TTC549 (cell line): Measurements from ENCODE around the gene TRIM4.
"Not testable (repeated sequence)": the region's sequence is repeated elsewhere in the genome, so short reads cannot be mapped to it uniquely, and the experiment has no call there.

Experiments
- FAIRE-seq: peaks from 2 replicates; lab custom pipeline; 2012; peaks lifted over from hg19 to GRCh38; lab: Jason Lieb, UNC

Gene TRIM4

GRCh38 chr7:99918959-99919813 is at the start of gene TRIM4:
Gene TRIM4 (minus strand): TSS chr7:99919530. CDS start chr7:99919401, 129 bp downstream.
- FAIRE-seq: no peak

- no peak for FAIRE-seq
Observed at GRCh38 chr7:99958564-99959227, 39.4 kb upstream of the TRIM4 start.

- no peak for FAIRE-seq
Observed at GRCh38 chr7:99955247-99955646, 35.9 kb upstream of the TRIM4 start.

- FAIRE-seq: not testable (repeated sequence)
Observed at GRCh38 chr7:99954643-99955042, 35.3 kb upstream of the TRIM4 start.

- FAIRE-seq: no peak
Observed at GRCh38 chr7:99953649-99954048, 34.3 kb upstream of the TRIM4 start.

- not testable (repeated sequence) for FAIRE-seq
Observed at GRCh38 chr7:99952649-99953048, 33.3 kb upstream of the TRIM4 start.

GRCh38 chr7:99950819-99951218 is 31.5 kb upstream of the TRIM4 start:
- not testable (repeated sequence) for FAIRE-seq

- FAIRE-seq: no peak
Observed at GRCh38 chr7:99949645-99950228, 30.4 kb upstream of the TRIM4 start.

- no peak for FAIRE-seq
Observed at GRCh38 chr7:99947608-99948007, 28.3 kb upstream of the TRIM4 start.

GRCh38 chr7:99944497-99945070 is 25.3 kb upstream of the TRIM4 start:
- no peak for FAIRE-seq

- FAIRE-seq: no peak
Observed at GRCh38 chr7:99943641-99944496, 24.5 kb upstream of the TRIM4 start.

- no peak for FAIRE-seq
Observed at GRCh38 chr7:99938296-99938695, 19.0 kb upstream of the TRIM4 start.

- FAIRE-seq: not testable (repeated sequence)
Observed at GRCh38 chr7:99935009-99935408, 15.7 kb upstream of the TRIM4 start.

GRCh38 chr7:99930376-99930775 is 11.0 kb upstream of the TRIM4 start:
- no peak for FAIRE-seq

- no peak for FAIRE-seq
Observed at GRCh38 chr7:99929730-99930053, 10.4 kb upstream of the TRIM4 start.

- FAIRE-seq: no peak
Observed at GRCh38 chr7:99928994-99929729, 9.8 kb upstream of the TRIM4 start, which contains the start of gene GJC3. Gene GJC3 (minus strand): TSS chr7:99929620. CDS start chr7:99929620, 0 bp downstream.

- no peak for FAIRE-seq
Observed at GRCh38 chr7:99928188-99928587, 8.9 kb upstream of the TRIM4 start.

GRCh38 chr7:99927536-99927935 is 8.2 kb upstream of the TRIM4 start:
- no peak for FAIRE-seq

- FAIRE-seq: no peak
Observed at GRCh38 chr7:99926321-99926720, 7.0 kb upstream of the TRIM4 start.

- FAIRE-seq: no peak
Observed at GRCh38 chr7:99923200-99923599, 3.9 kb upstream of the TRIM4 start.

GRCh38 chr7:99920149-99920548 is 819 bp upstream of the TRIM4 start:
- FAIRE-seq: no peak
